Measurements from ENCODE around the gene CHML.

Gene CHML

GRCh38 chr1:241600496-241600901 lies 39.7 kb downstream of the CHML start:
- Mint-ChIP-seq H3K27ac (no peak overlapping the region), H3K4me3 (no peak overlapping the region), H3K36me3 (ENCODE audit: low read depth) (no peaks in the 10 kb centered on the region), H3K27me3 (ENCODE audit: low read depth) (no peaks in the 10 kb centered on the region), H3K4me1 (ENCODE audit: low read depth) (no peaks in the 10 kb centered on the region), H3K9me3 (no peaks in the 10 kb centered on the region)

- H3K27me3 Mint-ChIP-seq (ENCODE audit: low read depth), result no peaks in the 10 kb centered on the region
- no peaks in the 10 kb centered on the region for H3K4me1 Mint-ChIP-seq (ENCODE audit: low read depth)
- H3K36me3 Mint-ChIP-seq (ENCODE audit: low read depth), result peaks cover 5% of the 10 kb centered on the region
- no peaks in the 10 kb centered on the region for H3K9me3 Mint-ChIP-seq
- H3K4me3 Mint-ChIP-seq, result no peak overlapping the region
- no peak overlapping the region for H3K27ac Mint-ChIP-seq
Measured at GRCh38 chr1:241598249-241598648, 41.9 kb downstream of the CHML start.

- Mint-ChIP-seq H3K27ac (no peak overlapping the region), H3K9me3 (no peaks in the 10 kb centered on the region), H3K27me3 (ENCODE audit: low read depth) (no peaks in the 10 kb centered on the region), H3K36me3 (ENCODE audit: low read depth) (peaks cover 5% of the 10 kb centered on the region), H3K4me3 (no peak overlapping the region), H3K4me1 (ENCODE audit: low read depth) (peaks cover 3% of the 10 kb centered on the region)
Measured at GRCh38 chr1:241596633-241597032, 43.5 kb downstream of the CHML start.

- no peaks in the 10 kb centered on the region for H3K27me3 Mint-ChIP-seq (ENCODE audit: low read depth)
- H3K36me3 Mint-ChIP-seq (ENCODE audit: low read depth), result peaks cover 5% of the 10 kb centered on the region
- no peak overlapping the region for H3K4me3 Mint-ChIP-seq
- peaks cover 3% of the 10 kb centered on the region for H3K4me1 Mint-ChIP-seq (ENCODE audit: low read depth)
- H3K9me3 Mint-ChIP-seq, result no peaks in the 10 kb centered on the region
- H3K27ac Mint-ChIP-seq, result no peak overlapping the region
Measured at GRCh38 chr1:241593186-241593585, 47.0 kb downstream of the CHML start.

GRCh38 chr1:241592273-241592958 lies 47.8 kb downstream of the CHML start:
- Mint-ChIP-seq H3K9me3 (no peaks in the 10 kb centered on the region), H3K36me3 (ENCODE audit: low read depth) (peaks cover 5% of the 10 kb centered on the region), H3K4me1 (ENCODE audit: low read depth) (peaks cover 3% of the 10 kb centered on the region), H3K27me3 (ENCODE audit: low read depth) (no peaks in the 10 kb centered on the region), H3K27ac (no peak overlapping the region), H3K4me3 (no peak overlapping the region)

GRCh38 chr1:241591736-241592135 lies 48.4 kb downstream of the CHML start:
- no peak overlapping the region for H3K27ac Mint-ChIP-seq
- H3K36me3 Mint-ChIP-seq (ENCODE audit: low read depth), result peaks cover 5% of the 10 kb centered on the region
- H3K4me3 Mint-ChIP-seq, result no peak overlapping the region

GRCh38 chr1:241591317-241591716 lies 48.9 kb downstream of the CHML start:
- no peaks in the 10 kb centered on the region for H3K9me3 Mint-ChIP-seq
- H3K4me1 Mint-ChIP-seq (ENCODE audit: low read depth), result peaks cover 3% of the 10 kb centered on the region
- H3K27me3 Mint-ChIP-seq (ENCODE audit: low read depth), result no peaks in the 10 kb centered on the region
- no peak overlapping the region for H3K4me3 Mint-ChIP-seq
- no peak overlapping the region for H3K27ac Mint-ChIP-seq
- peaks cover 5% of the 10 kb centered on the region for H3K36me3 Mint-ChIP-seq (ENCODE audit: low read depth)

More at GRCh38 chr1:241591736-241592135, 48.4 kb downstream of the CHML start:
- peaks cover 3% of the 10 kb centered on the region for H3K4me1 Mint-ChIP-seq (ENCODE audit: low read depth)
- no peaks in the 10 kb centered on the region for H3K27me3 Mint-ChIP-seq (ENCODE audit: low read depth)
- no peaks in the 10 kb centered on the region for H3K9me3 Mint-ChIP-seq

GRCh38 chr1:241590719-241591118 lies 49.5 kb downstream of the CHML start:
- peaks cover 5% of the 10 kb centered on the region for H3K36me3 Mint-ChIP-seq (ENCODE audit: low read depth)
- no peaks in the 10 kb centered on the region for H3K9me3 Mint-ChIP-seq
- no peaks in the 10 kb centered on the region for H3K27me3 Mint-ChIP-seq (ENCODE audit: low read depth)
- peaks cover 3% of the 10 kb centered on the region for H3K4me1 Mint-ChIP-seq (ENCODE audit: low read depth)
- H3K27ac Mint-ChIP-seq, result no peak overlapping the region
- H3K4me3 Mint-ChIP-seq, result no peak overlapping the region
